Kidney (tissue), 14 donors: ENCODE data around the gene C11orf16. TPM values are rescaled to one million over a fixed set of nuclear protein-coding genes. Genes with fewer than 3 reads are reported as not detected.

Experiments
- DNase-seq, 5 donors: peaks; one replicate each; pipeline ENCODE4 v3.0.0-alpha.2; 2013 to 2020
- FAIRE-seq: peaks from 2 replicates; lab custom pipeline; 2012; peaks lifted over from hg19 to GRCh38; lab: Jason Lieb, UNC
- H3K27ac ChIP-seq, 2 donors: one replicate each; pipeline ENCODE4 v1.7.0; 2013; ENCODE audit warnings: low read depth in 2 of 2, low read length in 2 of 2, inconsistent platforms in 1 of 2
- H3K27me3 ChIP-seq: one replicate; pipeline ENCODE4 v1.7.1; 2013; ENCODE audit warnings: low read length, inconsistent platforms; ENCODE audit not compliant: control insufficient read depth, insufficient read depth
- H3K36me3 ChIP-seq, 3 donors: one replicate each; pipeline versions ENCODE4 v1.7.0 to v1.7.1; 2013; ENCODE audit warnings: low read length in 3 of 3, control low read depth in 1 of 3, inconsistent platforms in 1 of 3; ENCODE audit not compliant: insufficient read depth in 3 of 3, control insufficient read depth in 2 of 3
- H3K4me1 ChIP-seq, 3 donors: one replicate each; pipeline versions ENCODE4 v1.7.0 to v1.7.1; 2013; ENCODE audit warnings: low read length in 3 of 3, inconsistent platforms in 1 of 3, low read depth in 1 of 3; ENCODE audit not compliant: control insufficient read depth in 2 of 3, insufficient read depth in 2 of 3
- H3K4me3 ChIP-seq, 3 donors: one replicate each; pipeline versions ENCODE4 v1.7.0 to v1.8.1; 2013; ENCODE audit warnings: low read length in 3 of 3, control low read depth in 1 of 3, inconsistent platforms in 1 of 3
- H3K9ac ChIP-seq, 3 donors: one replicate each; pipeline versions ENCODE4 v1.7.0 to v1.7.1; 2013; ENCODE audit warnings: low read length in 3 of 3, control low read depth in 1 of 3, inconsistent platforms in 1 of 3
- H3K9me3 ChIP-seq, 3 donors: one replicate each; pipeline versions ENCODE4 v1.7.0 to v1.7.1; 2013; ENCODE audit warnings: low read length in 3 of 3, control low read depth in 1 of 3, inconsistent platforms in 1 of 3; ENCODE audit not compliant: control insufficient read depth in 2 of 3, insufficient read depth in 1 of 3
- intact Hi-C: fragments of 100-400 bp; cut with DNase I; formaldehyde crosslinking; loops from one replicate; pipeline ENCODE4 v1.11.1; 2022
- polyA plus RNA-seq: library from polyadenylated mRNA; stranded (reverse); fragments of 350-450 nt; fragmentation: Illumina TruSeq; extraction: RNeasy Lipid Tissue Mini Kit (QIAGEN cat#74804); gene quantifications from one replicate; pipeline ENCODE4 v1.2.3, GENCODE V29; 2014; ENCODE audit warnings: low read depth, low replicate concordance; ENCODE audit not compliant: insufficient read depth
- total RNA-seq: library from RNA; stranded (reverse); fragmentation: NEBNext Ultra II Directional; extraction: Animal tissue kit (Norgen Biotek cat#: 25700); gene quantifications from one replicate; pipeline ENCODE4 v1.2.1, GENCODE V29; 2021
- TF ChIP-seq, protein P1 (sequence below): IDR thresholded peaks from 3 replicates; pipeline ENCODE4 v1.5.1; 2012; ENCODE audit warnings: mild to moderate bottlenecking, moderate library complexity, borderline replicate concordance; ENCODE audit not compliant: insufficient read depth; ENCODE audit errors: extremely low read depth
- donor health status: control.
- donor health status: control.
- donor health status: control.
- donor health status: control.
- donor health status: control.
- donor health status: DM: yes; HTN: yes; CAD: no.
- donor health status: Normal renal cell carcinoma (clear cell type).

C11orf16 gene
- total and polyA plus RNA-seq, 2 donors from 2014 or later = 0.28 to 0.91 TPM

GRCh38 chr11:8948886-8949285, 16.1 kb upstream of the C11orf16 start:
- H3K4me1 ChIP-seq = no peaks in the 10 kb centered on the region
- no peak overlapping the region for H3K27ac ChIP-seq
- H3K9me3 ChIP-seq = no peaks in the 10 kb centered on the region
- intact Hi-C loops = no loop called here
- H3K27me3 ChIP-seq = no peaks in the 10 kb centered on the region
- DNase-seq (no peak), FAIRE-seq (no peak)
- H3K9ac ChIP-seq = no peak overlapping the region
- TF ChIP-seq, protein P1, sequence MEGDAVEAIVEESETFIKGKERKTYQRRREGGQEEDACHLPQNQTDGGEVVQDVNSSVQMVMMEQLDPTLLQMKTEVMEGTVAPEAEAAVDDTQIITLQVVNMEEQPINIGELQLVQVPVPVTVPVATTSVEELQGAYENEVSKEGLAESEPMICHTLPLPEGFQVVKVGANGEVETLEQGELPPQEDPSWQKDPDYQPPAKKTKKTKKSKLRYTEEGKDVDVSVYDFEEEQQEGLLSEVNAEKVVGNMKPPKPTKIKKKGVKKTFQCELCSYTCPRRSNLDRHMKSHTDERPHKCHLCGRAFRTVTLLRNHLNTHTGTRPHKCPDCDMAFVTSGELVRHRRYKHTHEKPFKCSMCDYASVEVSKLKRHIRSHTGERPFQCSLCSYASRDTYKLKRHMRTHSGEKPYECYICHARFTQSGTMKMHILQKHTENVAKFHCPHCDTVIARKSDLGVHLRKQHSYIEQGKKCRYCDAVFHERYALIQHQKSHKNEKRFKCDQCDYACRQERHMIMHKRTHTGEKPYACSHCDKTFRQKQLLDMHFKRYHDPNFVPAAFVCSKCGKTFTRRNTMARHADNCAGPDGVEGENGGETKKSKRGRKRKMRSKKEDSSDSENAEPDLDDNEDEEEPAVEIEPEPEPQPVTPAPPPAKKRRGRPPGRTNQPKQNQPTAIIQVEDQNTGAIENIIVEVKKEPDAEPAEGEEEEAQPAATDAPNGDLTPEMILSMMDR = no peak
- peaks cover 0 to 26% (median 18%) of the 10 kb centered on the region in 3 donors for H3K36me3 ChIP-seq
- no peak overlapping the region for H3K4me3 ChIP-seq

DNA sequence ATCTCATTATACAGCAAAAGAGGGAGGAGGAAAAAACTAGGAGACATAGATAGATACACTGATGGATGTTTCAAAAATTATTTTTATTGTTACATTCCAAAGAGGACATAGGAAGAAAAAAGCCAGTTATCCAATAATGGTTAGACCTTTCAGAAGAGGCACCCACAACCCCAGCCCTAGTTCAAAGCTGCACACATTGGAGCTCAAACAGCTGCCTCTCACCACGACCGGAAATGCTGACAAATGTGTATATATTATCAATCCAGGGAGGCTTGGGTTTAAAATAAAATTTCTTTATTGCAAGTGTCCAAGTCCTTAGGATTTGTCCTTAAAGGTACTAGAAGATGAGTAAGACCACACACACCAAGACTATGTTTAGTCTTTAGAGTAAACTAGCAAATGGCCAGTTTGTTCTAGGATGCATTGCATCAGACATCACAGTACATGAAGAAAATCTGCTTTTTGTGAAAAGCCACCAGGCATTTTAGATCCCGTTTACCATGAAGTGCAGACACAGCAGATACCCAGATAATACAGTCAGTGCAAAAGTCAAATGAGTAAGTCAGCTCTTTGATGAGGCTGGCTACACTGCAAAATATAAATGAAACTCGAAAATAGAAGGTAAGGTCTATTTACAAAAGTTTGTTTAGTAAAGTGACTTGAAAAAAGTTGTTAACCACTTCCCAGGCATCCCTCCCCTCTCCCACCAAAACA, 14.6 kb upstream of the C11orf16 start:
- intact Hi-C loops = no loop called here
- Histone ChIP-seq H3K36me3 (peaks cover 0 to 17% (median 13%) of the 10 kb centered on the region in 3 donors), H3K4me1 (no peaks in the 10 kb centered on the region), H3K27ac (no peak overlapping the region), H3K9me3 (no peaks in the 10 kb centered on the region), H3K9ac (no peak overlapping the region), H3K4me3 (no peak overlapping the region), H3K27me3 (no peaks in the 10 kb centered on the region)
- TF ChIP-seq, protein P1 = no peak
- FAIRE-seq (no peak), DNase-seq (no peak)

DNA sequence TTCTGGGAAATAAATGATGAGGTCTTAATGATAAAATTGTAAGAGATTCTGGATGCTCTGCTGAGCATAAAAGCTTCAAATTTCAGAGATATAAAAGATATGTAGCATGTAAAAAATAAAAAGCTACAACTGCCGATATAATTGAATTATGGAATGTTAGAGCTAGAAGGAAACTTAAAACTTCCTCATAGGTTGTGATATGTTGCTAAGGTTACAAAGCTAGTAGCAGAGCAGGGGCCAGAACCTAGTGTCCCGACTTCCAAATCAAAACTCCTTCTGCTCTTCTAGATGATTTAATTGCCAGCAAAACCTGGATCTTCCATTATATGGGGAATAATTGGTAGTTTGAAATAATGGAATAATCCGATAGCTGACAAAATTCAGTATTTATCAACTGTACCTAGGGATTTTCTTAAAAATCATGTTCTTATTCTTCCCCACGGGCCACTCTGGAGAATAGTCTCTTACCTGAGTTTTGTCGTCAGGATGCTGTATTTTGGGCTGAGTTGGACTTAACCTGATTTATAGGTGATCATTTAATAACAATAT, 9.8 kb upstream of the C11orf16 start, which contains the start of gene ASCL3:
Gene ASCL3, minus strand, starts transcription at position 499 of the 549 bp plus-strand sequence. CDS start 4,855 bp downstream, outside the sequence.
- FAIRE-seq = no peak

More for the DNA sequence above, 9.8 kb upstream of the C11orf16 start, which contains the start of gene ASCL3:
- no peaks in the 10 kb centered on the region for H3K9me3 ChIP-seq
- peaks cover 0 to 2% (median 0%) of the 10 kb centered on the region in 3 donors for H3K36me3 ChIP-seq
- H3K4me3 ChIP-seq = no peak within 1 kb of the TSS
- no peaks in the 10 kb centered on the region for H3K27me3 ChIP-seq
- DNase-seq = no peak
- TF ChIP-seq, protein P1 = no peak
- H3K9ac ChIP-seq = no peak within 1 kb of the TSS
- H3K4me1 ChIP-seq = no peaks in the 10 kb centered on the region
- intact Hi-C loops = no loop called here
- H3K27ac ChIP-seq = no peak within 1 kb of the TSS
